SK-N-SH treated with all-trans-retinoic acid at 6 μM for 48 hours (cell line): ENCODE data around the gene HSD11B2.

Experiments used
- ATAC-seq: fragments of 200-7000 bp; cut with Tn5 transposase; 3 replicates; pipeline ENCODE4 v1.9.1; 2020; ENCODE audit warnings: mild to moderate bottlenecking, moderate library complexity
- ARNTL ChIP-seq: fragments of 450-650 bp; formaldehyde crosslinking; IDR thresholded peaks from 2 replicates; pipeline ENCODE4 v1.5.0; 2020; ENCODE audit warnings: low read depth, mild to moderate bottlenecking, moderate library complexity, borderline replicate concordance
- BACH2 ChIP-seq: fragments of 250-450 bp; sonication (Bioruptor Pico); IDR thresholded peaks from 2 replicates; pipeline ENCODE4 v1.9.0; 2021; ENCODE audit warnings: mild to moderate bottlenecking, borderline replicate concordance
- CREB5 ChIP-seq: fragments of 250-450 bp; sonication (Bioruptor Pico); IDR thresholded peaks from 2 replicates; pipeline ENCODE4 v1.5.1; 2020; ENCODE audit warnings: low read depth, mild to moderate bottlenecking, moderate library complexity
- ESRRG ChIP-seq: fragments of 250-450 bp; sonication (Bioruptor Pico); IDR thresholded peaks from 2 replicates; pipeline ENCODE4 v1.6.1; 2021; ENCODE audit warnings: mild to moderate bottlenecking
- GLIS3 ChIP-seq: fragments of 250-450 bp; sonication (Bioruptor Pico); IDR thresholded peaks from 2 replicates; pipeline ENCODE4 v1.5.0; 2020; ENCODE audit warnings: mild to moderate bottlenecking, moderate library complexity
- ISL1 ChIP-seq: fragments of 250-450 bp; sonication (Bioruptor Pico); IDR thresholded peaks from 2 replicates; pipeline ENCODE4 v2.1.2; 2022; ENCODE audit warnings: mild to moderate bottlenecking, moderate library complexity
- OSR1 ChIP-seq: fragments of 250-450 bp; sonication (Bioruptor Pico); IDR thresholded peaks from 2 replicates; pipeline ENCODE4 v1.8.0; 2022; ENCODE audit warnings: moderate library complexity, mild to moderate bottlenecking, inconsistent platforms
- PPARA ChIP-seq: fragments of 250-450 bp; sonication (Bioruptor Pico); IDR thresholded peaks from 2 replicates; pipeline ENCODE4 v1.5.0; 2020; ENCODE audit warnings: mild to moderate bottlenecking, borderline replicate concordance
- RARB ChIP-seq: fragments of 250-450 bp; sonication (Bioruptor Pico); IDR thresholded peaks from 2 replicates; pipeline ENCODE4 v1.8.0; 2021; ENCODE audit warnings: mild to moderate bottlenecking, moderate library complexity
- TCF4 ChIP-seq: fragments of 250-450 bp; sonication (Bioruptor Pico); IDR thresholded peaks from 2 replicates; pipeline ENCODE4 v1.8.0; 2021; ENCODE audit warnings: mild to moderate bottlenecking, moderate library complexity, borderline replicate concordance
- TOX ChIP-seq: fragments of 250-450 bp; sonication (Bioruptor Pico); IDR thresholded peaks from 2 replicates; pipeline ENCODE4 v1.8.0; 2021; ENCODE audit warnings: mild to moderate bottlenecking, moderate library complexity, borderline replicate concordance
- TSHZ2 ChIP-seq: fragments of 250-450 bp; sonication (Bioruptor Pico); IDR thresholded peaks from 2 replicates; pipeline ENCODE4 v1.5.0; 2020; ENCODE audit warnings: mild to moderate bottlenecking, moderate library complexity
- ZC3H10 ChIP-seq: fragments of 250-450 bp; sonication (Bioruptor Pico); IDR thresholded peaks from 2 replicates; pipeline ENCODE4 v1.5.1; 2021; ENCODE audit warnings: mild to moderate bottlenecking, moderate library complexity
- ZFP3 ChIP-seq: fragments of 250-450 bp; sonication (Bioruptor Pico); IDR thresholded peaks from 2 replicates; pipeline ENCODE4 v1.5.0; 2020; ENCODE audit warnings: mild to moderate bottlenecking, moderate library complexity
- ZFP30 ChIP-seq: fragments of 450-650 bp; formaldehyde crosslinking; IDR thresholded peaks from 2 replicates; pipeline ENCODE4 v1.5.0; 2022; ENCODE audit warnings: mild to moderate bottlenecking, moderate library complexity
- ZNF565 ChIP-seq: fragments of 450-650 bp; formaldehyde crosslinking; conservative IDR thresholded peaks from 2 replicates; pipeline ENCODE4 v1.5.0; 2020; ENCODE audit warnings: low read depth, mild to moderate bottlenecking, moderate library complexity
- ZNF70 ChIP-seq: fragments of 450-650 bp; formaldehyde crosslinking; IDR thresholded peaks from 2 replicates; pipeline ENCODE4 v1.5.0; 2020; ENCODE audit warnings: mild to moderate bottlenecking, moderate library complexity
- ZNF8 ChIP-seq: fragments of 450-650 bp; formaldehyde crosslinking; IDR thresholded peaks from 2 replicates; pipeline ENCODE4 v1.5.0; 2020; ENCODE audit warnings: mild to moderate bottlenecking, moderate library complexity
- TF ChIP-seq, protein P1 (sequence below): fragments of 250-450 bp; sonication (Bioruptor Pico); IDR thresholded peaks from 2 replicates; pipeline ENCODE4 v1.8.0; 2020; ENCODE audit warnings: mild to moderate bottlenecking, moderate library complexity, borderline replicate concordance

Gene HSD11B2

GRCh38 chr16:67429053-67429798, 1.7 kb upstream of the HSD11B2 start:
- TF ChIP-seq TOX (no peak), ZNF565 (CRISPR knock-in tag) (no peak)

DNA sequence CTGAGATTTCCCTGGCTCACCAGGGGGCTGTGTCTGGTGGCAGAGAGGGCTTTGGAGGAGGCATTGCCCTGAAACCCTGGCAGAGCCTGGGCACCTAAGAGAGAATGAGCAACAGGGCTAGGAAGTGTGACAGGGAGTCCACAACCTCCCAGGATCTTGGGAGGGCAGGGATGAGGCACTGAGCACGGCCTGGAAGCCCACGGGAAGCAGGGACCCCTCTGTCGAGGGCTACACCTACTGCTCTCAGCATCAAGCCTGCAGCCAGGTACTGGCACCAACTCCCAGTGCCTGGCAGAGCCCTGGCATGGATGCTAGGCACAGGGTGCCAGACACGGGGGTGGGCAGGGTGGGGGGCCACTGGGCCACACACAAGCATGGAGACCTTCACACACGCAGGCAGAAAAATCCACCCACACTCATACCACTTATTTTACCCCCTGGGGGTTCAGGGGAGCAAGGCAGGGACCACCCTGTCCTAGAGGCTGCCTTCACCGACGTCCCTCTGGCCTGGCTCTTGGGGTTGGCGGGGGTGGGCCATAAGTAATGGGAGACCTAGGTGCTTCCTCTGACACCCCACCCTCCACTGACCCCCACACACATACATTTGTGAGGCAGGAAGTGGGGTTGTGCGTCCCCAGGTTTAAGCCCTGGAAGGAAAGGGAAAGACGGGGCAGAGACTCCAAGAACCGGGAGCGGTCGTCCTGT, 970 bp upstream of the HSD11B2 start:
- TF ChIP-seq, protein P1, sequence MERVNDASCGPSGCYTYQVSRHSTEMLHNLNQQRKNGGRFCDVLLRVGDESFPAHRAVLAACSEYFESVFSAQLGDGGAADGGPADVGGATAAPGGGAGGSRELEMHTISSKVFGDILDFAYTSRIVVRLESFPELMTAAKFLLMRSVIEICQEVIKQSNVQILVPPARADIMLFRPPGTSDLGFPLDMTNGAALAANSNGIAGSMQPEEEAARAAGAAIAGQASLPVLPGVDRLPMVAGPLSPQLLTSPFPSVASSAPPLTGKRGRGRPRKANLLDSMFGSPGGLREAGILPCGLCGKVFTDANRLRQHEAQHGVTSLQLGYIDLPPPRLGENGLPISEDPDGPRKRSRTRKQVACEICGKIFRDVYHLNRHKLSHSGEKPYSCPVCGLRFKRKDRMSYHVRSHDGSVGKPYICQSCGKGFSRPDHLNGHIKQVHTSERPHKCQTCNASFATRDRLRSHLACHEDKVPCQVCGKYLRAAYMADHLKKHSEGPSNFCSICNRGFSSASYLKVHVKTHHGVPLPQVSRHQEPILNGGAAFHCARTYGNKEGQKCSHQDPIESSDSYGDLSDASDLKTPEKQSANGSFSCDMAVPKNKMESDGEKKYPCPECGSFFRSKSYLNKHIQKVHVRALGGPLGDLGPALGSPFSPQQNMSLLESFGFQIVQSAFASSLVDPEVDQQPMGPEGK, result no peak
- TF ChIP-seq, all 23 proteins: peak for 0
- no peak for ATAC-seq

More at GRCh38 chr16:67429053-67429798, 1.7 kb upstream of the HSD11B2 start:
- no peak for ATAC-seq

DNA sequence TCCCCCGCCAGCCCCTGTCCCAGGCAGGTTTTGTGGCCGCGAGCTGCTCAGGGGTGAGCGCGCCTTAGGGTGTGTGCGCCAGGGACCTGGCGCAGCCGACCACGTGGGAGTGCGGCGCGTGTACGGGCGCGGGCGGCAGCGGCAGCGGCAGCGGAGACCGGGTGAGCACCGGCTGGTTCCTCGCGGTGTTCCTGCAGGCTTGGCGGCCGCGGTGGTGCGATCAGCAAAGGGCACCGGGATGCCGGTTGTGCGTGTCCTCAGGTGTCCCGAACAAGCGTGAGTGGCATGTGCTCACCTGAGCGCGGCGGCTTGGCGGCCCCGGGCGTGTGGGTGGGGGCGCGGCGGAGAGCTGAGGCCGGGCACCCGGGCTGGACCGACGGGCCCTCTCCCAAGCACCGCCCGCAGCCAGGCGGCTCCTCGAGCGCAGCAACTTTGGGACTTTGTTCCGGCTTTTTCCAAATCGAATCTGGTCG, 381 bp upstream of the HSD11B2 start:
- peak; percentile 28 for ATAC-seq
- TF ChIP-seq ARNTL (CRISPR knock-in tag) (no peak), TCF4 (CRISPR knock-in tag) (no peak), ZNF8 (CRISPR knock-in tag) (no peak), PPARA (CRISPR knock-in tag) (no peak), BACH2 (CRISPR knock-in tag) (no peak), TSHZ2 (CRISPR knock-in tag) (no peak), ISL1 (CRISPR knock-in tag) (no peak), RARB (no peak)
- TF ChIP-seq, protein P1, result no peak

DNA sequence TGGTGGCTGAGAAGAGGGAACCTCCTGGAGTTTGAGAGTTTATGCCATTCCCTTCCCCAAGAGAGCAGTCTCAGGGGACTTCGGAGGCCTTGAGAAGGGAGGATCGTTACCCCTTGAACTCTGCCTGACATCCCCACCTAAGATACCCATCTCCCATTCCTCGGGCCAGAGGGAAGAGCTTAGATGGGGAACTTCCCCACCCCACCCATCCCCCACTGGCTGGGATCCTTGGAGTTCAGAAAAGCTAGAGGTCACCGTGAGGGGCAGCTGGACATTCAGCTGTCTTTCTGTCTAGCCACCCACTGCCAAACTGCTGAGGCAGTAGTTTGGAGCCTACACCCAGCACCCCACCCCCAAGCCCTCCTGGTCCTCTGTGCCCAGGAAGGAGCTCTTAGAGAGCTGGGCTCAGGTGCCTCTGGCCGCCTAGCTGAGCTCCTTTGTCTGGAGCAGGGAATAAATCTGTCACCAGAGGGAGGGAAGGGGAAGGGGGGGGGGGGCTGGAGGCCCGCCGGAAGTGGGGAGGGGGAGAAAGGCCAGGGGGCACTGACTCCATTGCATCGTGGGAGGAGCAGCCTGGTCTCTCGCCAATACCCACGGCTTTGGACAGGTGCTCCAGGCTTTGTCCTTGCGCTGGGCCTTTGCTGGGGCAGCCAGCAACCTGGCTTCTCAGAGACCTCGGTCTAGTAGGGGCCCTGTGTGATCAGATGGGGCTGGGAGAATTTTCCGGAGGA, 1.0 kb downstream of the HSD11B2 start:
- no peak; the same call in 2 of the 3 replicates for ATAC-seq
- TF ChIP-seq GLIS3 (CRISPR knock-in tag), result no peak
- no peak for TF ChIP-seq TCF4 (CRISPR knock-in tag)
- TF ChIP-seq ZFP3, result no peak
- TF ChIP-seq, protein P1, result no peak
- TF ChIP-seq ARNTL (CRISPR knock-in tag), result no peak
- no peak for TF ChIP-seq ESRRG (CRISPR knock-in tag)
- TF ChIP-seq CREB5 (CRISPR knock-in tag), result no peak
- TF ChIP-seq ZC3H10 (CRISPR knock-in tag), result no peak
- no peak for TF ChIP-seq ZFP30 (CRISPR knock-in tag)
- no peak for TF ChIP-seq ISL1 (CRISPR knock-in tag)
- no peak for TF ChIP-seq OSR1 (CRISPR knock-in tag)
- no peak for TF ChIP-seq ZNF565 (CRISPR knock-in tag)
- no peak for TF ChIP-seq ZNF70
